NB4 (cell line): ENCODE data around the gene MMRN1.

Experiments
- POLR2A ChIP-seq: IDR thresholded peaks from 2 replicates; pipeline ENCODE4 v1.6.1; 2011; ENCODE audit warnings: mild to moderate bottlenecking; ENCODE audit not compliant: insufficient read length; ENCODE audit errors: extremely low read depth
- TF ChIP-seq, protein P1 (sequence below): IDR thresholded peaks from one replicate; pipeline ENCODE4 v1.5.1; 2012; ENCODE audit warnings: low read depth, low read length

DNA sequence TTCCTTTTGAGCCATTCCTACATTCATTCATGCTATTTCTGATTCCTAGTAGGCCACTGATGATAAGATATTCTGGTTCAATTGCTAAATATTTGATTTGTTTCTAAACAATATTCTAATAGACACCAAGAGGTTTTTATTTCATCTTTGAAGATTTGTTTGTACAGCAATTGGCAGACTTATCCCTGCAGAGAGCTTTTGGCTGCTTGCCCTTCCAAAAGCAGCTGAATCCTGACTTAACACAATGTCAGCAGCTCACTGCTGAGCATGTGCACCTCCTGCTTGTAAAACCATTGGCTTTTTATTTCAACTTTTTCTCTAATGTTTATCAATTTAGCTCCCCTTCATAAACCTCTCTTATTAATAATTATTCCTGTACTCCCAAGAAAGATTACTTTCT, 45.3 kb downstream of the MMRN1 start:
- TF ChIP-seq, protein P1, sequence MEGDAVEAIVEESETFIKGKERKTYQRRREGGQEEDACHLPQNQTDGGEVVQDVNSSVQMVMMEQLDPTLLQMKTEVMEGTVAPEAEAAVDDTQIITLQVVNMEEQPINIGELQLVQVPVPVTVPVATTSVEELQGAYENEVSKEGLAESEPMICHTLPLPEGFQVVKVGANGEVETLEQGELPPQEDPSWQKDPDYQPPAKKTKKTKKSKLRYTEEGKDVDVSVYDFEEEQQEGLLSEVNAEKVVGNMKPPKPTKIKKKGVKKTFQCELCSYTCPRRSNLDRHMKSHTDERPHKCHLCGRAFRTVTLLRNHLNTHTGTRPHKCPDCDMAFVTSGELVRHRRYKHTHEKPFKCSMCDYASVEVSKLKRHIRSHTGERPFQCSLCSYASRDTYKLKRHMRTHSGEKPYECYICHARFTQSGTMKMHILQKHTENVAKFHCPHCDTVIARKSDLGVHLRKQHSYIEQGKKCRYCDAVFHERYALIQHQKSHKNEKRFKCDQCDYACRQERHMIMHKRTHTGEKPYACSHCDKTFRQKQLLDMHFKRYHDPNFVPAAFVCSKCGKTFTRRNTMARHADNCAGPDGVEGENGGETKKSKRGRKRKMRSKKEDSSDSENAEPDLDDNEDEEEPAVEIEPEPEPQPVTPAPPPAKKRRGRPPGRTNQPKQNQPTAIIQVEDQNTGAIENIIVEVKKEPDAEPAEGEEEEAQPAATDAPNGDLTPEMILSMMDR = no peak
- no peak for TF ChIP-seq POLR2A
